ENCODE measurements around the gene TEKT3.
A peak's percentile ranks its signal among the peaks of the same experiment; 100 is the strongest.

The TEKT3 gene

DNA sequence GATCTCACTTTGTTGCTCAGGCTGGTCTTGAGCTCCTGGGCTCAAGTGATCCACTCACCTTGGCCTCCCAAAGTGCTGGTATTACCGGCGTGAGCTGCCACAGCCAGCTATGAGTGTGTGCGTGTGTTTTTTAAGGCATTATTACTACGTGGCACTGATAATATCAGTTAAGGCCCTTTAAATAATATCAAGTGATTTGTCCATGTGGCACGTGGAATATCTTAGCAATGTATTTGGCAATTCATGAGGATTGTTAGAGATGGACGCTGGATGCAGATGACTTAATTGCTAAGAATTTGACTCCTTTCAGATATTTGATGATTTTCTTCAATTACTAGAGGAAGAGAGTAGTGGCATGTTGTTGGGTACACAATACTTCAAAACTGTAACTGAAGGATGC, 50.8 kb downstream of the TEKT3 start:
- no peak for DNase-seq (ENCODE audit: low read depth)

- no peak for DNase-seq (ENCODE audit: low read depth)
These were observed 51.9 kb downstream of the TEKT3 start for GRCh38 chr17:15289285-15290183.

GRCh38 chr17:15288859-15289258, 52.5 kb downstream of the TEKT3 start:
- DNase-seq (ENCODE audit: low read depth): no peak

DNA sequence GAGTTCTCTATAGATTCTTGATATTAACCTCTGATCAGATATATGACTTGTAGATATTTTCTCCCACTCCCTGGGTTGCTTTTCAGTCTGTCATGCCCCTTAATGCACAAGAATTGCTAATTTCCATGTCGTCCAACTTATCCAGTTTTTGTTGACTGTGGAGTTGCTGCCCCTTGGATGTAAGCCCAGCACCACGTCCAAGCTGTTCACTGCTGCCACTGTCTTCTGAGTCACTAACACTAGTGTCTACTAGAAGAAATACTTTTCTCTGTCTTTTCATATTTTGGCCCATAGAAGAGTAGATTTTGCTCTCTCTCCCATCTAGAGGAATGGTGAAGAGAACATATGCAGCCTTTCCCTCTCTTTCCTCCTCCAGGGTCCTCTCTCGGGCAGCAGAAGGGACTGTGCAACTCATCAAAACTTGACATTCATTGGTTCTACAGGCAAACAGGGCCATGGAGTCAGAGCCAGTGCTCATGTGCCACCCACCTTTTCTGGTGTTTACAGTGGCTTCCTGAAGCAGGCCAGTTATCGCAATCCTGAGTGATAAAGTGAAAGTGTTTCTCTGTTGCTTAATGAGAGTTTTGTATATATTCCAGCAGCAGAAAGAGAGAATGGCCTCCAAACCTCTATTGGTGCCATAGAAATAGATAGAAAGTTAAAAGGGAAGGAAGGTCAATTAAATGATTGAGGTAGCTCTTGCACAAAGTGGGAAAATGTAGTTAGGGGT, 53.7 kb downstream of the TEKT3 start:
- DNase-seq (ENCODE audit: low read depth): no peak

GRCh38 chr17:15285466-15285865, 55.9 kb downstream of the TEKT3 start:
- DNase-seq (ENCODE audit: low read depth): no peak

GRCh38 chr17:15284537-15284936, 56.9 kb downstream of the TEKT3 start:
- DNase-seq (ENCODE audit: low read depth): no peak

DNA sequence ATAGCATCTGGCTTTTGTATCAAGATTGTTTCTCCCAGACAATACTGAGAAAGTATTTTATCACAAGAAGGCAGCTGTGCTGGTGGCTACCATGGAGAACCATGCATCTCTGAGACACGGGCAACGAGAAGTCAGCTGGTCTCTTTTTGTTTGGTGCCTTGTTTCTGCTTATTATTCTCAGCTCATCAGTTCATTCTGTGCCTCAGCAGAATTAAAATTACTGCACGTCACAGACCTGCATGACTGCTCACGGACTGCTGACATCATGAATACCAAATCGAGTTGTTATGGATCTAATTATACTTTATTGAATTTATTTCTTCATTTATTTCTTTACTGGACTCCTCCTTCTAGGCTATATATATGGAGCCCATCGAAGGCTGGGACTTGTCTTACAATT, 57.3 kb downstream of the TEKT3 start:
- no peak for DNase-seq (ENCODE audit: low read depth)

- no peak for DNase-seq (ENCODE audit: low read depth)
These were observed 59.5 kb downstream of the TEKT3 start for GRCh38 chr17:15281909-15282308.

GRCh38 chr17:15278924-15279477, 62.4 kb downstream of the TEKT3 start:
- DNase-seq (ENCODE audit: low read depth): peak; percentile 76

DNA sequence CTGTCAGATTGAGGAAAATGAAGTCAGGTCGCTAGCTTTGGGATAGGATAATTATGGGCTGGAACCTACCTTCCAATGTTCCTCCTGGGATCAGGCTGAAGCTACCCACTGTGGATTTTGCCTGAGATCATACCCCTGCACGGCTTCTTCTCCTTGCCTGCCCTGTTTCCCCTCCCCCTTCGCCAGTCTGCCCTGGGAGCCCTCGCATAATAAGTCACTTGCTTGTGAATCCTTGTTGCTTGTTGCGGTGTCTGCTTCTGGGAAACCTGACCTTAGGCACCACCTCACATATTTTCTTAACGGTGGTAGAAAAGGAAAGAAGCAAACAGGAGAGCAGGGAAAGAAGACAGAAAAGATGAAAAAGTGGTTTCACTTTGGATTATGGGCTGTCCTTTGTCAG, 63.0 kb downstream of the TEKT3 start:
- no peak for DNase-seq (ENCODE audit: low read depth)

- DNase-seq (ENCODE audit: low read depth): no peak
These were observed 67.4 kb downstream of the TEKT3 start for GRCh38 chr17:15274017-15274416.

DNA sequence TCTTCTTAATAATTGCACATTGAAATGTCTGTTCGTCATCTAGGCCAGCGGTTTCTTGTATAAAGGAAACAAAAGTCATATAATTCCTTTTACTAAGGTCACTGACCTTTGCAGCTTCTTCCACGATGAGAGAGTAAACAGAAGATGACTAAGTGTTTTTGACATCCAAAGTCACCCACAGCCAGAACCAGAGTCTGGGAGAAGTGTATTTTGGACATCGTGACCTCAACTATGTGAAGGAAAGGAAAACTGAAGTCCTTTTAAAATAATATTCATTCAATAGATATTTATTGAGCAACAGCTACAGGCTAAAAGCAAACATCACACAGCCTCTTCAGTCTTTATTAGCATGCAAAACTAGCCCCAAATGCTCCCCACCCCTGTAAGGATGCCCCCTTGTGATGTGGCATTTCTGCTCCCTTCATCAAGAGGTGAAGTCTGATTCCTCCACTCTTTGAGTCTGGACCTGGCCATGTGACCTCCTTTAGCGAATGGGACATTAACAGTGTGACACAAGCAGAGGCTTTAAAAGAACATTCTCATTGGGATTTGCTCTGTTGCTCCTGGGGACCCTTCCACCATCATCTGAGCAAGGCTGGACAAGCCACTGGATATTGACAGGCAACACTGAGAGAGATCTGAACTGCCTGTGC, 68.1 kb downstream of the TEKT3 start:
- peak; percentile 94 for DNase-seq (ENCODE audit: low read depth)

DNA sequence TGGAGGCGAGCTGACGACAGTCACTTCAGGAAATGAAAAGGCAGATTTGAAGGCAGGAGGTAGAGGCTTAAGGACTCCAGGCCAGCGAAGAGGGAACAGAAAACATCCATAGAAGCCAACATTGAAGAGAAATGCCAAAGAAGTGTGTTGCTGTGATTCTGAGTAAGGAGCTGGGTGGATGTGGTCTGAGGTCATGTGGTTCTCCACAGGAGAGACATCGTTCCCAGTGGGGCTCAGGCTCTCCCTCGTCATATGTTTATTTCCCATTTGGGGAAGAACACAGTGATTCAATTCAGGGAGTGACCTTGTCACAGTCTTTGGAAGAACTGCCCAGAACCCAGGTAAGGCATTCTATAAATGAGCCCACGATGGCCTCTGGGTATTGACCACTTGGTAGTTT, 69.7 kb downstream of the TEKT3 start:
- DNase-seq (ENCODE audit: low read depth): no peak

DNA sequence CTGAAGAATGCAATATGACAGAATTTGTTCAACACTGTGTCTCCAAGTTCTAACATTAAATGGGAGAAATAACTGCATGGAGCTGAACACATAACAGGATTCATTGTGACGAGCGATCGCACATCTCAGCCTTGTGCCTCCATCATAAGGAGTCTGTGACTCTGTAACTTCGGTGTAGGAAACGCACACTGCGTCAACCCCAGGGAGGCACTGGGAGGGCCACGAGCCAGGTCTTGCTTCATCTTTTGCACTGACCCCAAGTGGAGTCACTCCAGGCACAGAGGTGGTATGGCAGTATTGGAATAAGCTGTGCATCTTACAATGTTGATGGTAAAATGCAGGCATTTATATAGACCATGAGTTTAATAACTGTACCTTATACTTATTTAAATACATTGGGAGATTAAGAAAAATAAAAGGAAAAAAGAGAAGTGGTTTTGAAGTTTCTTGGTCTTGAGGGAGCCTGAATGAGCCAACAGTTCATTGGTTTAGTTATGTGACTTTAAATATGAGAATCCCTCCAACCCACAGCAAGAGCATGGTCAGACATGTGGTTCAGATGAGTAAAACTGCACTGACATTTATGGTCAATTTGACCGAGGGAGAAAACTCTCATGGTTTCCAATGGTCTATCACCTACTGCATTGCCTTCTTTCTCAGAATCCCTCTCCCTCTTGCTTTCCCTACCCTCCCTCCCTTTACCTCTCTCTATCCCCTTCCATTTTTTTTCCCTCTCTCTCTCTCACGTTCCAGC, 70.6 kb downstream of the TEKT3 start:
- no peak for DNase-seq (ENCODE audit: low read depth)

DNA sequence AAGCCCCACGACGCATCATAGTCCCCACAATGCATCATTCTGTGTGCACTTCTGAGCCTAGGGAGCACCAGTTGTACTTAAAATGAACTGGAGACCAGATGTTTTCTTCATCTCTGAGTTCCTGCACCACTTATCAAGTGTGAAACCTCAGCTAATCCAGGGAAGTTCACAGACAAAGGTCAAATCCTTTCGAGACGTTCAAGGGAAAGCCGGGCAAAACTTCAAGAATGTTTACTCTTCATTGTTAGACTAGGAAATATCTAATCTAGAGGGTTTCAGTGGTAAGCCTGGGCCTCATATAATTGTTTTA, 71.7 kb downstream of the TEKT3 start:
- no peak for DNase-seq (ENCODE audit: low read depth)

DNA sequence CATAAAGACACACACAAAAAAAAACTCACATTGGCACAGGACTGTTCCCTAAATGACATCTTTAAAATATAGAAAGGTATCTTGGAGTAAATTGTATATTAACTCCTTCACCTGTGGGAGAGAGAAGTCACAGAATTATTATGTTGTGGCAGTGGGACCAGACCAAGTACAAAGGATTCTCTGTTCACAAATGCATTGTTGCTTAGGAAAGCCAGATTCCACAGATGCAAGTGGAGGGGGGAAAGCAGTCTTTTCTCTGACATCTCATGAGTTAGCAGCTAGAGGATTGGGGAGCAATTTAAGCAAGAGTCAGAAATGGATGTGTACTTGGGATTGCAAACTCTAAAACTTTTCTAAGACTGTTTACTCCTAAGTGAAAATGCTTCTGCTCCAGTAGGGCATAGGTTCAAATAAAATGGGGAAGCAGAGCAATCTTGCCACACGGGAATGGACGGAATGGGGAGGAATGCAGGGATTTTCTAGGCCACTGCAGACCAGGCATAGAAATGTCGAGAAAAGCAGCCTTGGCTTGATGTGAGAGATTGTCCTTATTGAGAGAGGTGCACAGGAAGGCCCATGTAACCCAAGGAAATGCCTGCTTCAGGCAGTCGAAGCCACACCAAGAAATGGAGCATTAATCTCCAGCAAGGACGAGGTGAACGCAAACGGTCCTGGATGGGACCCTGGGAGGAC, 72.2 kb downstream of the TEKT3 start:
- DNase-seq (ENCODE audit: low read depth): no peak

GRCh38 chr17:15268461-15268860, 72.9 kb downstream of the TEKT3 start:
- no peak for DNase-seq (ENCODE audit: low read depth)

GRCh38 chr17:15267996-15268395, 73.4 kb downstream of the TEKT3 start:
- no peak for DNase-seq (ENCODE audit: low read depth)

DNA sequence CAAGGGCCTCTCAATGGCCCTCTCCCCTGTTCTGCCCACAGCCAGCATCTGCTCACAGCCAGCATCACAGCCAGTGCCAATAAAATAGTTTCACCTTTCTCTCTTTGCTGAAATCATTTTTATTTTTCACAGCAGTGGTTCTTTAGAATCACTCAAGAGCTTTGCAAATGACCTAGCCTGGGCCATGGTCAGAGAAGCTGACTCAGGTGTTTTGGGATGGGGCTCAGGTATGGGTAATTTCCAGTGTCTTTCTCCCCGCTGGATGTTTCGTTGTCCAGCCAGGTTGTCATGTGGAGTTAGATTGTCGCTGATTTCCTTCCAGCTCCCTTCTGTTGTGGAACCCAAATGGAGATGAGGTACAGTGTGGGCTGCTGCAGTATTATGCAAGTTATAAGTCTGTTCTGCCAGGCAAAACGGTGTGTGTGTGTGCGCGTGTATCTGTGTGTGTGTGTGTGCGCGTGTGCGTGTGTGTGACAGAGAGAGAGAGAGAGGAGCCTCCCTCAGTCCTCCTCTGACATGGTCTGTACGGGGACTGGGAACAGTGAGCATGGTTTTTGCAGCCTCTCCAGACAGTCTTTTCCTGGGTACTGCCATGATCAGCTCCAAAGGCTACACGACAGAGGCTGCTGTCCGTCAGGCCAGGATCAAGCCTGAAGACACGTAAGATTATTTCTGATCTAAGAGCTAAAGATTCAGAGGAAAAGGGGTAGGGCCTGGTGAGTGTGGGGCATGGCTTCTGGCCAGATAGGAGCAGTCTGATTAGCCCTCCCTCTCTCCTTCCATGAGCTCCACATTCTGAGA, 74.9 kb downstream of the TEKT3 start:
- no peak for DNase-seq (ENCODE audit: low read depth)

GRCh38 chr17:15265131-15265530, 76.3 kb downstream of the TEKT3 start, which contains the start of gene PMP22:
TSS of gene PMP22 (minus strand) at chr17:15265326. CDS start at chr17:15260727, 4,599 bp downstream.
- no peak for DNase-seq (ENCODE audit: low read depth)
